Measurements from ENCODE around the gene IGFLR1. TPM values are rescaled to one million over a fixed set of nuclear protein-coding genes. Genes with fewer than 3 reads are reported as not detected.

Gene IGFLR1
- total RNA-seq, 1 donor from 2014 or later, result 2.4 TPM

- Histone ChIP-seq H3K27me3 (ENCODE audit: insufficient read depth, low read length) (no peaks in the 10 kb centered on the region), H3K4me1 (ENCODE audit: insufficient read depth, low read length) (peaks cover 35% of the 10 kb centered on the region), H3K79me2 (ENCODE audit: insufficient read depth, low read length) (peaks cover 37% of the 10 kb centered on the region), H3K4me2 (ENCODE audit: low read length) (peak overlapping the region; percentile 96), H3K4me3 (ENCODE audit: insufficient read depth, low read depth, low read length) (peak overlapping the region; percentile 100), H3K36me3 (ENCODE audit: insufficient read depth, low read length) (peaks cover 6% of the 10 kb centered on the region), H4K20me1 (ENCODE audit: insufficient read depth, low read length) (peaks cover 16% of the 10 kb centered on the region), H3K27ac (ENCODE audit: low read depth, low read length) (peak overlapping the region; percentile 99), H3K9ac (ENCODE audit: low read length) (peak overlapping the region; percentile 99), H2AFZ (ENCODE audit: low read depth, low read length) (peak overlapping the region; percentile 47), H3K9me3 (ENCODE audit: insufficient read depth, low read depth, low read length) (no peaks in the 10 kb centered on the region)
- peak; percentile 93 for DNase-seq (ENCODE audit: low read depth)
- Mint-ChIP-seq H3K9me3 (ENCODE audit: unreplicated experiment) (no peaks in the 10 kb centered on the region), H3K36me3 (ENCODE audit: low read depth, unreplicated experiment) (peaks cover 23% of the 10 kb centered on the region), H3K4me1 (ENCODE audit: low read depth, unreplicated experiment) (peaks cover 16% of the 10 kb centered on the region), H3K27ac (ENCODE audit: unreplicated experiment) (peak overlapping the region; percentile 97), H3K4me3 (ENCODE audit: unreplicated experiment) (peak overlapping the region; percentile 95), H3K27me3 (ENCODE audit: low read depth, unreplicated experiment) (peaks cover 2% of the 10 kb centered on the region)
- no peak for FAIRE-seq
- TF ChIP-seq EZH2 (IDR thresholded peaks at IDR 0.05; ENCODE audit: insufficient read depth, low read length) (no peak), CTCF (IDR thresholded peaks at IDR 0.05; ENCODE audit: insufficient read depth, low read depth, low read length) (no peak)
Observed at GRCh38 chr19:35757231-35757748, 15.0 kb upstream of the IGFLR1 start.

GRCh38 chr19:35756377-35757230 lies 14.4 kb upstream of the IGFLR1 start, which contains the start of gene HSPB6:
HSPB6 (minus strand) TSS chr19:35757029; CDS start chr19:35757008, 21 bp downstream.
- H3K79me2 ChIP-seq (ENCODE audit: insufficient read depth, low read length), result peaks cover 37% of the 10 kb centered on the region
- no peak for FAIRE-seq
- H3K27me3 ChIP-seq (ENCODE audit: insufficient read depth, low read length), result no peaks in the 10 kb centered on the region
- H3K4me3 ChIP-seq (ENCODE audit: insufficient read depth, low read depth, low read length), result peak within 1 kb of the TSS; percentile 100
- peak within 1 kb of the TSS; percentile 95 for H3K4me3 Mint-ChIP-seq (ENCODE audit: unreplicated experiment)
- peaks cover 5% of the 10 kb centered on the region for H3K36me3 ChIP-seq (ENCODE audit: insufficient read depth, low read length)
- peak; percentile 29 for DNase-seq (ENCODE audit: low read depth)
- H3K9ac ChIP-seq (ENCODE audit: low read length), result peak within 1 kb of the TSS; percentile 99
- no peaks in the 10 kb centered on the region for H3K9me3 ChIP-seq (ENCODE audit: insufficient read depth, low read depth, low read length)
- peak within 1 kb of the TSS; percentile 96 for H3K4me2 ChIP-seq (ENCODE audit: low read length)
- peaks cover 20% of the 10 kb centered on the region for H3K36me3 Mint-ChIP-seq (ENCODE audit: low read depth, unreplicated experiment)
- H3K4me1 Mint-ChIP-seq (ENCODE audit: low read depth, unreplicated experiment), result peaks cover 16% of the 10 kb centered on the region
- peak within 1 kb of the TSS; percentile 99 for H3K27ac ChIP-seq (ENCODE audit: low read depth, low read length)
- H3K27ac Mint-ChIP-seq (ENCODE audit: unreplicated experiment), result peak within 1 kb of the TSS; percentile 97
- no peaks in the 10 kb centered on the region for H3K9me3 Mint-ChIP-seq (ENCODE audit: unreplicated experiment)
- peak within 1 kb of the TSS; percentile 47 for H2AFZ ChIP-seq (ENCODE audit: low read depth, low read length)
- peaks cover 16% of the 10 kb centered on the region for H4K20me1 ChIP-seq (ENCODE audit: insufficient read depth, low read length)
- no peak for TF ChIP-seq CTCF (IDR thresholded peaks at IDR 0.05; ENCODE audit: insufficient read depth, low read depth, low read length)
- TF ChIP-seq EZH2 (IDR thresholded peaks at IDR 0.05; ENCODE audit: insufficient read depth, low read length), result no peak
- peaks cover 2% of the 10 kb centered on the region for H3K27me3 Mint-ChIP-seq (ENCODE audit: low read depth, unreplicated experiment)
- H3K4me1 ChIP-seq (ENCODE audit: insufficient read depth, low read length), result peaks cover 35% of the 10 kb centered on the region

Measured in astrocyte (in vitro differentiated cells and primary cell).